Thyroid gland (tissue), 4 donors: Measurements from ENCODE around the gene SNAPC3.

Source experiments
- POLR2A ChIP-seq, 2 donors: fragments of 450-650 bp; IDR thresholded peaks; one replicate each; pipeline ENCODE4 v1.6.1; 2017; ENCODE audit warnings: antibody characterized with exemption in 2 of 2, mild to moderate bottlenecking in 2 of 2, moderate library complexity in 1 of 2
- TF ChIP-seq, protein P1 (sequence below), 6 experiments: fragments of 200-600 bp in 3 of 6; fragments of 450-650 bp in 3 of 6; sonication (generic) in 3 of 6; IDR thresholded peaks; one replicate each; pipeline ENCODE4 v1.5.1; 2016 to 2019; ENCODE audit warnings: antibody characterized with exemption in 6 of 6, mild to moderate bottlenecking in 2 of 6, inconsistent platforms in 1 of 6, moderate library complexity in 1 of 6

DNA sequence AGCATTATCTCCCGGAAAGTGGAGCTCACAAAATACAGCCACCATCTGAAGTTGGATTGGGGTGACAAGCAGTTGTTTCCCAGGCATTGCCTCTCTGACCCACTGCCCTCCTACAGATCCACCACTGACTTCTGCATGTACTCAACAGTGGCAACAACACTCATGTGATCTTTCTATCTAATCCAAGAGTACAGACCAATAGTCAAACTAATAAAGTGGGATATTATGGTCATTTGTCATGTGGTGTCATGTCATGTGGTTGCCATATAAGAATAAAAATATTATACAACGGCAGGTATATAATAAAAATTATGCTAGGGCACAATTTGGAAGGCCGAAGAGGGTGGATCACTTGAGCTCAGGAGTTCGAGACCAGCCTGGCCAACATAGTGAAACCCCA is 33.0 kb upstream of the SNAPC3 start:
- no peak for TF ChIP-seq POLR2A (IDR thresholded peaks at IDR 0.05)
- TF ChIP-seq, protein P1, sequence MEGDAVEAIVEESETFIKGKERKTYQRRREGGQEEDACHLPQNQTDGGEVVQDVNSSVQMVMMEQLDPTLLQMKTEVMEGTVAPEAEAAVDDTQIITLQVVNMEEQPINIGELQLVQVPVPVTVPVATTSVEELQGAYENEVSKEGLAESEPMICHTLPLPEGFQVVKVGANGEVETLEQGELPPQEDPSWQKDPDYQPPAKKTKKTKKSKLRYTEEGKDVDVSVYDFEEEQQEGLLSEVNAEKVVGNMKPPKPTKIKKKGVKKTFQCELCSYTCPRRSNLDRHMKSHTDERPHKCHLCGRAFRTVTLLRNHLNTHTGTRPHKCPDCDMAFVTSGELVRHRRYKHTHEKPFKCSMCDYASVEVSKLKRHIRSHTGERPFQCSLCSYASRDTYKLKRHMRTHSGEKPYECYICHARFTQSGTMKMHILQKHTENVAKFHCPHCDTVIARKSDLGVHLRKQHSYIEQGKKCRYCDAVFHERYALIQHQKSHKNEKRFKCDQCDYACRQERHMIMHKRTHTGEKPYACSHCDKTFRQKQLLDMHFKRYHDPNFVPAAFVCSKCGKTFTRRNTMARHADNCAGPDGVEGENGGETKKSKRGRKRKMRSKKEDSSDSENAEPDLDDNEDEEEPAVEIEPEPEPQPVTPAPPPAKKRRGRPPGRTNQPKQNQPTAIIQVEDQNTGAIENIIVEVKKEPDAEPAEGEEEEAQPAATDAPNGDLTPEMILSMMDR (IDR thresholded peaks at IDR 0.05), result no peak
